ENCODE measurements around the gene SLC43A2.

The SLC43A2 gene

DNA sequence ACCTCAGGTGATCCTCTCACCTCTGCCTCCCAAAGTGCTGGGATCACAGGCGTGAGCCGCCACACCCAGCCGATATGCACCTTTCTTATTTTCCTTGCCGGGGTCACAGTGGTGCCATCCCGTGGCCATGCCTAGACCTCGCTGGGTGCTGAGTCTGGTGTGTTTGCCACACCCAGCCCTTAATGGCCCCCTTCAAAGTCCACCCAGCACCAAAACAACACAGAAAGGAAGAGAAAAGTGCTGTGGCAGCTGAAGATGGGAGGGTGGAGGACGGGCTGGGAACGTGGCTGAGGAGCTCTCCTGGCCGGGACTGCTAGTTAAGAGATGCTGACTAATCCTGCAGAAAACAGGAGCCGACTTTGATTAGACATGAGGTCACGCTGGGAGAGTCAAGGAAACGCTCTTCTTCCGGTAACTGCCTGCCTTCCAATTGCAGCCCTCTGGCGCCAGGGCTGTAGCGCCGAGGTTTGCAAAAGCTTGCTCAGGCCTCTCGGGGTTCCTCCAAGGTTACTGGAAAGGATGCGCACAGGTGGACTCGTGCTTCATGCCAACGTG, 10.9 kb downstream of the SLC43A2 start:
- TF ChIP-seq, protein P1, sequence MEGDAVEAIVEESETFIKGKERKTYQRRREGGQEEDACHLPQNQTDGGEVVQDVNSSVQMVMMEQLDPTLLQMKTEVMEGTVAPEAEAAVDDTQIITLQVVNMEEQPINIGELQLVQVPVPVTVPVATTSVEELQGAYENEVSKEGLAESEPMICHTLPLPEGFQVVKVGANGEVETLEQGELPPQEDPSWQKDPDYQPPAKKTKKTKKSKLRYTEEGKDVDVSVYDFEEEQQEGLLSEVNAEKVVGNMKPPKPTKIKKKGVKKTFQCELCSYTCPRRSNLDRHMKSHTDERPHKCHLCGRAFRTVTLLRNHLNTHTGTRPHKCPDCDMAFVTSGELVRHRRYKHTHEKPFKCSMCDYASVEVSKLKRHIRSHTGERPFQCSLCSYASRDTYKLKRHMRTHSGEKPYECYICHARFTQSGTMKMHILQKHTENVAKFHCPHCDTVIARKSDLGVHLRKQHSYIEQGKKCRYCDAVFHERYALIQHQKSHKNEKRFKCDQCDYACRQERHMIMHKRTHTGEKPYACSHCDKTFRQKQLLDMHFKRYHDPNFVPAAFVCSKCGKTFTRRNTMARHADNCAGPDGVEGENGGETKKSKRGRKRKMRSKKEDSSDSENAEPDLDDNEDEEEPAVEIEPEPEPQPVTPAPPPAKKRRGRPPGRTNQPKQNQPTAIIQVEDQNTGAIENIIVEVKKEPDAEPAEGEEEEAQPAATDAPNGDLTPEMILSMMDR (IDR thresholded peaks at IDR 0.05; ENCODE audit: low read depth, low read length, missing control alignments), result no peak
- no peak overlapping the region for H3K4me3 ChIP-seq (ENCODE audit: low read depth, low read length)
- no peak for DNase-seq (ENCODE audit: low read depth)

DNA sequence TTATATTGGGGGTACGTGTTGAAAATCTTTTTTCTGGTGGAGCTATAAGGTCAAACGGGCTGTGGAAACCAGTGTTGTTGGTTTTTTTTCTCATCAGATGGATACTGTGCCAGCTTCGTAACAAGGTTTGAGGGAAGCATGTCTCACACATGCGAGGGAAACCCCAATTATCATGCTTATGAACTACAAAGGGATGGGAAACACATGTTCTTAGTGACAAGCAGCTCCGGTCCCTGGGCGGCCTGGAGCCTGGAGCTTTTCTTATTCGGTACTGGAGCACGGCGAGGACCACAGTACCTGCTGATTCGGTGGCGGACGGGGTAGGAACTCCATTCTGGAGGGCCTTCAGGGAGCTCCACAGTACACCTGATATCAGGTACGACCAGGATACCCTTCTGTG, 12.5 kb downstream of the SLC43A2 start:
- no peak for DNase-seq (ENCODE audit: low read depth)
- TF ChIP-seq, protein P1 (IDR thresholded peaks at IDR 0.05; ENCODE audit: low read depth, low read length, missing control alignments), result no peak
- no peak overlapping the region for H3K4me3 ChIP-seq (ENCODE audit: low read depth, low read length)

DNA sequence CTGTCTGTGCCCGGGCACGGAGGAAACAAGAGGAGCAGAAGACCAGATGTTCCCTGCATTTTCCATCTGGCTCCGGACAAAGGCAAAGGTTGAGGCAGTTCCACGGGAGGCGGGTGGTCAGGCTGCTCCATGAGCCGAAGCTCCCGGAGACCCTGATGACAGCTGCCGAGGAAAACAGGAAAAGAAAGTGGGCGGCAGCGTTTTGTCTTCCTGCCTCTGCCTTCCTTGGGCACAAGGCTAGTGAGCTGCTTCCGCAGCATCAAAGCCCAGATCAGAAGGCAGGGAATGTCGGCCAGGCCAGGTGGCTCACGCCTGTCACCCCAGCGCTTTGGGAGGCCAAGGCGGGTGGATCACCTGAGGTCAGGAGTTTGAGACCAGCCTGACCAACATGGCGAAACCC, 16.2 kb downstream of the SLC43A2 start:
- TF ChIP-seq, protein P1 (IDR thresholded peaks at IDR 0.05; ENCODE audit: low read depth, low read length, missing control alignments), result no peak
- DNase-seq (ENCODE audit: low read depth), result no peak
- no peak overlapping the region for H3K4me3 ChIP-seq (ENCODE audit: low read depth, low read length)

DNA sequence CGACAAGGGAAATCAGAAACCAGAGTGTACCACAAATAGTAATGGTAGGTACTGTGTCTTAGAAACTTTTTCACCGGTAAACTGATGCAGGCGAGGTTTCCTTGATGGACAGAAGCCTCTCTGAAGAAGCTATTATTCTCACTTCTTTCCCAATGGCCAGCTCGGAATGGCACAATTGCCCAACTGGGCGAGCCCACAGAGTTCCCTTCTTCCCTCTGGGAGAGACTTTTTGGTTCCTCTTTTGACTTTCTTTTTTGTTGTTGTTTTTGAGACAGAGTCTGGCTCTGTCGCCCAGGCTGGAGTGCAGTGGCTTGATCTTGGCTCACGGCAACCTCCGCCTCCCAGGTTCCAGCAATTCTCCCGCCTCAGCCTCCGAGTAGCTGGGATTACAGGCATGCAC, 16.9 kb downstream of the SLC43A2 start:
- H3K4me3 ChIP-seq (ENCODE audit: low read depth, low read length), result no peak overlapping the region
- TF ChIP-seq, protein P1 (IDR thresholded peaks at IDR 0.05; ENCODE audit: low read depth, low read length, missing control alignments), result no peak
- DNase-seq (ENCODE audit: low read depth), result no peak

DNA sequence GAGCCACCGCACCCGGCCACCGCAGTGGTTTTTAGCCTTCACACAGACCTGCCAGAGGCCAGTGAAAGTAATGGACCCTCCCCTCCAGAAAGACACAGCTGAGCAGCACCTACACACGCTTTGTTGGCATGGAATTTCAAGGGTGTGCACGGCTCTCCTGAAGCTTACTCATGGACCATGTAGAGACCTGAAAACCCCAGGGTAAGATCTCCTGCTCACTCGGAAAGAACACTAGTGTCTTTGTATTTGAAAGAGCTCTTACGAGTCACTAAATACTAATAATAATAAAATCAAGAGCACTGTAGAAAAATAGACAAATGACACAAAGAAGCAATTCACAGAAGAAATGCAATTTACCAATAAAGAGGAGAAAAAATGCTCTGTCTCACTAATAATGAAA, 20.0 kb downstream of the SLC43A2 start:
- DNase-seq (ENCODE audit: low read depth), result no peak
- TF ChIP-seq, protein P1 (IDR thresholded peaks at IDR 0.05; ENCODE audit: low read depth, low read length, missing control alignments), result no peak
- H3K4me3 ChIP-seq (ENCODE audit: low read depth, low read length), result no peak overlapping the region

DNA sequence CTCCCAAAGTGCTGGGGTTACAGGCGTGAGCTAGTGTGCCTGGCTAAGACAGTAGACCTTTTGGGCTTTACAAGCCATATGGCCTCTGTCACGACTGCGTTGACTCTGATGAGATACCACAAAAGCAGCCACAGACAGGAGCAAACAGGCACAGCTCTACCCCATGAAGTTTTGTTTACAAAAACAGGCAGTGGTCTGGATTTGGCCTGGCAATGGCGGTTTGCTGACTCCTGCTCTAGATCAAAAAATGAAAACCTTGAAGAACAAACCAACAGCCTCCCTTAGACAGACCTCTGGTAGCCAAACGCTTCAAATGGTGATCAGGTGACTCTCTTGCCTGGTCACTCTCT, 20.7 kb downstream of the SLC43A2 start:
- no peak overlapping the region for H3K4me3 ChIP-seq (ENCODE audit: low read depth, low read length)
- no peak for DNase-seq (ENCODE audit: low read depth)
- TF ChIP-seq, protein P1 (IDR thresholded peaks at IDR 0.05; ENCODE audit: low read depth, low read length, missing control alignments), result no peak

DNA sequence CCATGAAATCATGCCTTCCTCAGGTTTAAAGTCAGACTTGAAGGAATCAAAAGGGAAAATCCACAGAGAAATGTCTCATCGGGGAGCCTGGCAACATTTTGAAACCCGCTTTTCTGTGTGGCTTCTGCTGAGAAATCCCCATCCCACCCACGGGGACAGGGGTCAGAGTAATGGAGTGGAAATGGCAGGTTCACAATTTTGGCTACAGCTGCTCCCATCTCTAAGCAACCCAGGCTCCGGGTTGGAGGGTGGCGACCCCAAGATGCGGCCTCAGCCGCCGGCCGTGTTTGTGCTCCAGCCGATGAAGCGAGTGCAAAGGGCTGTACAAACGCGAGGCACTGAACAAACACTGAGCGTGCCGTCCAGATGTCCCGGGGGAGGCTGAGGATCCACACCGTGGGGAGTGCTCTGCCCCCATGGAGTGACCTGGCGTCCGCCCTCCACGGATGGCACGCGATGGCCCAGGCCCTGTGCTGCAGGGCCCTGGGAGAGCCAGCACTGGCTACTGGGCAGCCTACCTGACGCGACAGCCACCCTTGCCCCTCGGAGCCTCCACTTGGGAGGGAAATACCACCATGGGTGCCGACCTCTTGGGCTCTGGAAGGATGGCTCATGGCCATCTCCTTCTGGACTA, 22.2 kb downstream of the SLC43A2 start:
- H3K4me3 ChIP-seq (ENCODE audit: low read depth, low read length), result peak overlapping the region; percentile 16
- no peak for DNase-seq (ENCODE audit: low read depth)
- TF ChIP-seq, protein P1 (IDR thresholded peaks at IDR 0.05; ENCODE audit: low read depth, low read length, missing control alignments), result no peak
